K562 (cell line): ENCODE measurements around the gene CCDC183. TPM values are rescaled to one million over a fixed set of nuclear protein-coding genes. Genes with fewer than 3 reads are reported as not detected.

Source experiments
- BDP1 ChIP-seq: IDR thresholded peaks from 3 replicates; pipeline ENCODE4 v1.6.1; 2011; ENCODE audit not compliant: insufficient read length, insufficient read depth
- CCAR2 ChIP-seq: fragments of 200-400 bp; formaldehyde crosslinking; IDR thresholded peaks from 2 replicates; pipeline ENCODE4 v1.6.1; 2017; ENCODE audit warnings: mild to moderate bottlenecking, low read depth, low read length
- DDX20 ChIP-seq: fragments of 450-650 bp; IDR thresholded peaks from 2 replicates; pipeline ENCODE4 v1.6.1; 2016; ENCODE audit warnings: missing genetic modification characterization, low read depth, mild to moderate bottlenecking, missing compliant biosample characterization, moderate library complexity
- HMG20B ChIP-seq: fragments of 250-450 bp; sonication (Bioruptor Pico); IDR thresholded peaks from 2 replicates; pipeline ENCODE4 v1.5.0; 2021; ENCODE audit warnings: mild to moderate bottlenecking
- LEF1 ChIP-seq: fragments of 450-650 bp; IDR thresholded peaks from 2 replicates; pipeline ENCODE4 v1.6.1; 2016; ENCODE audit warnings: mild to moderate bottlenecking
- MCM2 ChIP-seq: fragments of 450-650 bp; IDR thresholded peaks from 2 replicates; pipeline ENCODE4 v1.6.1; 2017; ENCODE audit warnings: low read depth, mild to moderate bottlenecking
- MEF2D ChIP-seq: conservative IDR thresholded peaks from 2 replicates; pipeline ENCODE4 v1.6.1; 2016; ENCODE audit warnings: low read depth, missing genetic modification characterization, missing compliant biosample characterization
- MGA ChIP-seq: fragments of 450-650 bp; IDR thresholded peaks from 2 replicates; pipeline ENCODE4 v1.6.1; 2016; ENCODE audit warnings: mild to moderate bottlenecking, moderate library complexity
- NCOA6 ChIP-seq: fragments of 450-650 bp; IDR thresholded peaks from 2 replicates; pipeline ENCODE4 v1.6.1; 2017; ENCODE audit warnings: mild to moderate bottlenecking
- NR3C1 ChIP-seq: sonication (generic); formaldehyde crosslinking; IDR thresholded peaks from 2 replicates; pipeline ENCODE4 v1.8.1; 2022; ENCODE audit warnings: missing genetic modification reagents
- RAD51 ChIP-seq: fragments of 450-650 bp; IDR thresholded peaks from 2 replicates; pipeline ENCODE4 v1.7.1; 2016; ENCODE audit warnings: low read depth, mild to moderate bottlenecking, borderline replicate concordance
- TAF1 ChIP-seq: IDR thresholded peaks from 2 replicates; pipeline ENCODE4 v1.6.1; 2011; ENCODE audit warnings: mild to moderate bottlenecking, low read length, moderate library complexity; ENCODE audit not compliant: insufficient read depth, control insufficient read depth, severe bottlenecking; ENCODE audit errors: extremely low read depth
- TCF15 ChIP-seq: fragments of 250-450 bp; sonication (Bioruptor Pico); IDR thresholded peaks from 2 replicates; pipeline ENCODE4 v1.8.0; 2022; ENCODE audit warnings: moderate library complexity, mild to moderate bottlenecking, inconsistent platforms
- ZNF134 ChIP-seq: fragments of 250-450 bp; sonication (Bioruptor Pico); conservative IDR thresholded peaks from 2 replicates; pipeline ENCODE4 v1.4.0; 2020
- ZNF253 ChIP-seq: fragments of 250-450 bp; sonication (Bioruptor Pico); conservative IDR thresholded peaks from 2 replicates; pipeline ENCODE4 v1.6.1; 2021; ENCODE audit warnings: mild to moderate bottlenecking
- ZNF395 ChIP-seq: fragments of 200-800 bp; sonication (Bioruptor generic); IDR thresholded peaks from 2 replicates; pipeline ENCODE4 v1.6.1; 2017; ENCODE audit warnings: missing genetic modification characterization, missing compliant biosample characterization
- polyA plus RNA-seq, 8 experiments: library from polyadenylated mRNA; depleted of rRNA in 4 of 8; stranded (reverse) in 5 of 8; unstranded in 3 of 8; fragments of >200 nt; fragmentation: Nextera tagmentation in 2 of 8; fragmentation: Illumina TruSeq in 1 of 8; extraction: Ambion mirVana in 2 of 8; extraction: Trizol in 1 of 8; gene quantifications; 2 replicates each; pipeline versions ENCODE4 v1.2.1 to v1.2.3, GENCODE V29; 2011 to 2014; ENCODE audit warnings: inconsistent platforms in 1 of 8, missing spikeins in 1 of 8
- total RNA-seq, 7 experiments: library from RNA; depleted of rRNA in 6 of 7; stranded (reverse); fragments of >200 nt in 6 of 7; fragmentation: Illumina TruSeq in 2 of 7; extraction: Trizol in 2 of 7; gene quantifications; 2 replicates each; pipeline versions ENCODE4 v1.2.1 to v1.2.3, GENCODE V29; 2011 to 2021; ENCODE audit warnings: low replicate concordance in 1 of 7

CCDC183 gene
- total and polyA plus RNA-seq, 9 of the 15 experiments (the other 6 are each of a cell fraction or from before 2014, with no cell fraction given) = 0.21 to 0.60 (median 0.29) TPM; not detected in 4

GRCh38 chr9:136807281-136808074 lies 11.3 kb downstream of the CCDC183 start, which contains the start of gene RABL6 (continued):
- TF ChIP-seq TAF1 (peak; percentile 97), NR3C1 (no peak), DDX20 (tag) (no peak), HMG20B (no peak), RAD51 (no peak), LEF1 (no peak), ZNF134 (CRISPR knock-in tag) (no peak), CCAR2 (no peak), ZNF253 (CRISPR knock-in tag) (no peak), ZNF395 (no peak), MGA (peak; percentile 84), NCOA6 (no peak), MEF2D (tag) (no peak), MCM2 (no peak), BDP1 (no peak), TCF15 (CRISPR knock-in tag) (no peak)
